GM19351 (cell line): ENCODE measurements around the gene TTC28.
A peak's percentile ranks its signal among the peaks of the same experiment; 100 is the strongest.

Experiments used
- ATAC-seq: cut with Tn5 transposase; IDR thresholded peaks from one replicate; pipeline ENCODE4 v1.9.1; 2021; ENCODE audit warnings: mild to moderate bottlenecking, moderate library complexity; ENCODE audit not compliant: unreplicated experiment

Gene TTC28

DNA sequence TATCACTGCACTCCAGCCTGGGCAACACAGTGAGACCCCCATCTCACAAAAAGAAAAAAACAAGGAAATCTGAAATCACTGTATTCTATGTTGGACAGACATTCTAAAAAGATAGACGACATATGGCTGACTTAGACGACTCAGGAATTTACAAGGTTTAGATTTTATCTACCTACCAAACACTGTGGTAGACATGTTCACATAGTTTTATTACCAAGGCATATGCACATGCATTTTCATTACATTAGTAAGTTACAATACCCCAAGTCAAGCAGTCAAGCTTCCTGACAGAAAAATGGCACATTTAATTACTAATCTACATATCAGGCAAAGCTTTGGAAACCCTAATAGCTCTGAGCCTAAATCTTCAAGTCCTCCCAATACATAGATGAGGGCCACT lies 262.2 kb downstream of the TTC28 start:
- no peak for ATAC-seq

DNA sequence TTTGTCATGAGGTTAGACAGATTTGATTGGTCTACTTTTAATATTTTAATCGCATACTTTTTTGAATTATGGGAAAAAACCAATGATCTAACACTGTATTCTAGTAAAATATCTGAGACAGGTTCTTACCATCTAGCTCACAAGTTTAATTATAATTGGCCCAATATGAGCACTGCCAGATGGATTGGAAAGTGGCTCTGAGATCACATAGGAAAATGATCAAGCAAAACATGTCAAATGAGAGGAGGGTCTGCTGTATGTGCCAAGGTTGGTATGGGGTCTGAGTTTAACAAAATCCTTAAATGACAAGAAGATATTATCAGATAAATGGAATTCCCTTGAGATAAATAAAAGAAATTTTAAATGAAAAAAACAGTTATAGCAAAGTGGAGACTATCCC lies 264.7 kb downstream of the TTC28 start:
- ATAC-seq: no peak

DNA sequence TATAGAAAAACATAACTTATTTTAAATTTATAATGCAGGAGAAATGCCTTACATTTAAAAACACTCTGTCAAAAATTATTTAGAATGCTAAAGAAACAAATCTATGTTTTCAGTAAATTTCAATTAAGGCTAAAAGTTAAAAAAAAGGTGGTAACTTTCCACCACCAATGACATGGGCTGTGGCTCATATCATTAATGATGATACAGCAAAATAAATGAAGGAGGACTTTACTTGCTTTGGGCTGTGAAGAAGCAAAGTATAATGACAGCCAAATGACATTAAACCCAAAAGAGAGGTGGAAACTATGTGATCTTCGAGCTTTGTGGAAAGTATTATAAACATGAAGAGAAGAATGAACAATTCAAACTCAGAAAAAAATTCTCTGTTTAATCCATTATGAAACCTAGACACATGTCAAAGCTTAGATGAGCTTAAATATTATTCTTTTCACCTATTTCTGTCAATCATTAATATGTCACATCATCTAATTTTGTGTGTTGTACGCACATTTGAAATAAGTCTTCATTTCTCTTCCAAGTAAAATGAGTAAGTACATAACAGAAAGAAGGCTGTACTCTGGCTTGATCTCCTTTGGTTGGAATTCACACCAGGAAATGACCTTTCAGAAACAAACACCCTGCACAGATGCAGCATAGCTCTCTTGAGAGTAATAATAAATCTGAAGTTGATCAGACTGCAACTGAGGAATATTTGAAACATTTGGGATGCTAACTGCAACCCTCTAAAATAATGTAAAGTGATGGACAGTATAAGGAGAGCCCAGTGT lies 265.8 kb downstream of the TTC28 start:
- ATAC-seq: no peak

DNA sequence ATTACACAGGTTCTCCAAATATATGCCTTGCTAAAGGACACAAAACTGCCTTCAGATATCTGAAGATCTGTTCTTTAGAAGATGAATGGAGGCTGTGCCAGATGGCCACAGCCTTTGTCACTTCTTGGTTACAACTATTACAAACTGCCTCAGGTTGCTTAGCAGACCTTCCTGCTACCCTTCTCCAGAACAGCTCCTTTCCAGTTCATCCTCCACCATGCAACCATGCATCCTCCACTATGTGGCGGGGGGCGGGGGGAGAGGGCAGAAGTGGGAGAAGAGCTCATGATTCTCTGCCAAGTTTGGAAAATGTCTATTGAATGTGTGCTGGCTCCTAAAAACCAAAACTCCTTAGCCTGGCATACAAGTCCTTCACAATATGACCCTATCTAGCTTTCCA lies 267.5 kb downstream of the TTC28 start:
- ATAC-seq: no peak

DNA sequence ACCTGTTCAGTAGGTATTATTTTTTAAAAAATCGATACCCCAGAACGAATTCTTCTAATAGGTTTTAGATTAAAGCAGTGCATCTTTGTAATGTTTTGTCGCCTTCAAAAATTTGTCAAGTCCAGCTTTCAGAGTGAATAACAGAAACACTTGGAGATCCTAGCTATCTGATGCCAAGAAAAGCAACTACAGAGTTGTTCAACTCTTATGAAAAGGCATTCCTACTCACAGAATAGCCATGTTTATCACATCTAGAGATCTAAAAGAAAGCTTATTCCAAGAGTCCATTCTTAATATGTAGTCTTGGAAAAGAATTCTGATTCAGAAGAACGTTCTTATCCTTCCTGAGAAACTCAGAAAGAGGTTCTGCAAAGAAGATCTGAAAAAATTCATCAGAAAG lies 268.5 kb downstream of the TTC28 start:
- ATAC-seq: no peak

DNA sequence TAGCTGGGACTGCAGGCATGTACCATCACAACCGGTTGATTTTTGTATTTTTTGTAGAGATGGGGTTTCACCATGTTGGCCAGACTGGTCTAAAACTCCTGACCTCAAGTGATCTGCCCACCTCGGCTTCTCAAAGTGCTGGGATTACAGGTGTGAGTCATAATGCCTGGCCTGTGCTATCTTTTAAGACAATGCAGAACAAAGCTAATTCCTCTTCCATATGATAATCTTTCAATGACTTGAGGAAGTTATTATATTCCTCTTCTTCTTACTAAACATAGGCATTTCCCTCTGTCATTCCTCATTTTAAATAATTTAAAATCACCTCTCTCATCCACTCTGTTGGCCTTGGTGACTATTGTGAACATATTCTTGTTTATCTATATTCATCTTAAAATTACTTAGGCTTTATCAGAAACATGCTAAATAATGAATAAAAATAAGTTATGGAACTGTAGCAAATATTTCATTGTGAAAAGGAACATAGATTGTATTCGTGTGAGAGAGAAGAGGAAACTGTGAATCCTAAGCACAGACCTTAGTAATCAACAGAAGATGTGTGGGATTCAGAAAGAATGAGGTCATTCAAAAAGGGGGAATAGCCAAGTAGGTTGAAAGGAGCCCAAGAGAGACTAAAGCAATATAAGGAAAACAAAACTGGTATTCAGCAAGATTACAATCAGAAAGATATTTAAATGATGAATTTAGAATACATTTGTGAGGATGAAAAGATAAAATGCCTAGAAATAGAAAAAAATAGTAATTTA lies 269.4 kb downstream of the TTC28 start:
- no peak for ATAC-seq

DNA sequence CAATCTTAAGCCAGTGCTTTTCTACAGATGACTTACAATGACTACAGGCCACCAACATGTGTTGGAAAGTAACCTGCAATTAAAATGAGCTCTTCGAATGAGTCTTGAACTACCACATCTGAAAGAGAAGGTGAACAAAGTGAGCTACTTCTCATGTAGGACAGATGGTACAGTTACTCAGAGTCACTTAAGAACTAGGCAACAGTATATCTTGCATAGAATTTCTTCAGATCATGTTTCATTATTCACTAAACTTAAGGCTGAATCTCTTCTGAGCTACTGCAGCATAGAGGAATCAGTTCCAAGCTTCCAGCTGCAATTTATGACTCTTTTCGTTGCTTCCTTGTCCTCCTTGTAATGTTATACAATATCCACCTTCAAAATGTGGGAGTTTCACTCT lies 270.9 kb downstream of the TTC28 start:
- ATAC-seq: no peak

DNA sequence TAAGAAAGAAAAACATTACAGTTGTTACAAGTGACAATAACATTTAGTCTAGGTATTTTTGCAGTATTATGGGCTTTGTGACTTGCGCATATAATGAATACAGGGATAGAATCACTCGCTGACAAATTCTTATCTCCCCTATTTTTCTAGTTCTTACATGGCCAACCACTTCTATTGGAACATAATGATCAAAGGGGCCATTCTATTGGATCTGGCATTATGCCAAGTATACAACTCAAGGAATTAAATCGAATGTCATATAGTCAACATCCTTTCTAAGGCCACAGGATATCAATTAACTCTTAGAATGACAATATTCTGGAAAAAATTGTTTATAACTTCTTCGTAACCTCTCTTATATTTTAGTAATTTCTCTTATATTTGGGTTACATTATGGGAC lies 272.0 kb downstream of the TTC28 start:
- no peak for ATAC-seq

DNA sequence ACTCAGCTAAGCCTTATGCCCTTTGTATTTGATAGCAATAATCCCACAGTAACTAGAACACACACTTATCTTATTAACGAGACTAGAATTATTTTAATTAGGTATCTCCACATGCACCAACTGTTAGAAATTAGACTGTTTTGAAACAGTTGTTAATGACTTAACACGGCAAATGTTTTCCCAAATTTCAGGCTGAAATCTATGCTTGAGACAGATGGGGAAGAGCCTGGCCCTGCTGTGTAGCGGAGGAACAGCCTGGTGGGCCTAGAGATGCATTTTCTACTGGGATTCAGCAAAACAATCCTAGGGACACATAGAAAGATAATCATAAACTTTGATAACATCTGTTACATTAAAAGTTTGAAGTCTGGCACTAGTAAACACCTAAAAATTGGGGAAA lies 273.4 kb downstream of the TTC28 start:
- ATAC-seq: no peak

DNA sequence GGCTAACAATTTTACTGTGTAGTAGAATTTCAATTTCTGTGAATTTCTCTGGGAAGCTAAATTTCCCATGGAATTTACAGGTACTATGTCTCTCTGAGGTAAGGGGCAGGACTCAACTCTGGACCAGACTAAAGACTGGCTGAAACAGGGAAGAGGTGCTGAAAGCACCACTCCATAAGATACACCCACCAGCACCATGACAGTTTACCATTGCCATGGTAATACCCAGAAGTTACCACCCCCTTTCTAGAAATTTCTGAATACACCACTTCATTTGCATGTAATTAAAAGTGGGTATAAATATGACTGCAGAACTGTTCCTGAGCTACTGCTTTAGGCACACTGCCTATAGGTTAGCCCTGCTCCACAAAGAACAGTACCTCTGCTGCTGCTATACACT lies 274.1 kb downstream of the TTC28 start:
- ATAC-seq: no peak

DNA sequence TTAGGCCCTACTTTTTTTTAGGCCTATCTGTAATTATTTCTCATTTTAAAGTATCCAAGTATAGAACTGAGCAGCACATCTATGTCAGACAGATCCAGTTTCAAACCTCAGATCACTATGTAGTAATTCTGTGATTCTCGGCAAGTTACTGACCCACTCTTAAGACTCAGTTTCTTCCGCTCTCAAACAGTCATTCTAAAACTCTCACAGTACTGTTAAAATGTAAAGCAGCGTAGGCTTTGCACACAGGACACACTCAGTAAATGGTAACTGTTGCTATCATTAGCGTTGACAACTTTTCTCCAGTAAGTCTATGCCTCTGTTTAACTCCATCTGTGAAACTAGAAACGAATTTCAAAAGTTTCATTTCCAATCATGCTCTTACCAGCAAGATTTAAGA lies 277.1 kb downstream of the TTC28 start:
- ATAC-seq: peak; percentile 60

DNA sequence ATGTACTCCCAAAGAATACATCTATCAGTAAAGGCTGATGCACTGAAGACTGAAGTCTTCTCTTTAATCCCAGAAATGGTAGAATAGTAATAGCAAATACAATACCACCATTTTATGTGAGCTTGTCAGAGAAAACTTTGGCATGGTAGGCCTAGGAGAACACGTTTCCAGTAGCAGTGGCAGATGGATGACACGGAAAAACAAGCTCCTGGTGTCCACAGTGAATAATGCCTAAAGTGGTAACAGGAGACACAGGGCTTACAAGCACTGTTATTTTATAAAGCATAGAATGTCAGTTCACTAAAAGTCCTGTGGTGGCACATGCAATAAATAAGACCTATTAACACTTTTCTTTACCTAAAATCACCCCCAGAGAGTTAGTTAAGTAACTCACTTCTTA lies 277.6 kb downstream of the TTC28 start:
- ATAC-seq: no peak

DNA sequence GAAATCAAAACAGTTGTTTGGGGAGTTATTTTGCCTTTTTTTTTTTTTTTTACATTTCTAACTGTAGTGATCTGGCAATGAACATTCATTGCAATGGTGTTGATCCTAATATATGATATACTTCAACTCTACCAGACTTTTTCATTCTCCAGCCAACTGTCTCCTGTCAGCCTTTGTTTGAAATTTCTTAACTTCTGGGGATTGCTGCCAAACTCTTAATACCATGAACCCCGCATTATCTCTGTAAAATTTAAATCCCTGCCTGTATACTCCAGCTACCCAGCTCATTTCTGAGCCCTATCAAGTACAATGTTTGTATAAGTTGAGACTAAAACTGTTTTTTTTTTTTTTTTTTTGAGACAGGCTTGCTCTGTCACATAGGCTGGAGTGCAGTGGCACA lies 280.7 kb downstream of the TTC28 start:
- ATAC-seq: no peak

DNA sequence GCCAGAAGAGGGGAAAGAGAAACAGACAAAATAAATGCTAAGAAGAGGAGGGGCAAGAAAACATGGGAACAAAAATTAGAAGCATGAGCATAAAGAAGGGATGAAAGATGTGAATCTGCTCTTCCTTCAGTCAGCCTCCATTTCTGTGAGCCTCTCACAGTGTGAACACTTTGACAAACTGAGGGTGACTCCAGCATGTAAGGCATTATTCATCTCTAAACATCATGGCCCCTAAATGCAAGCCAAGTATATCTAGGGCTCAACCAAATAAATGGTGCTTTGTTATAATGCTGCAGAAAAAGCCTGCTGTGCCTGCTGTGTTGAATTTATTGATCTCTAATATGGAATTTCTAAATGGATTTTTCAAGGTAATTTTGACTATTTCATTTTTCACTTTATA lies 281.3 kb downstream of the TTC28 start:
- ATAC-seq: no peak

DNA sequence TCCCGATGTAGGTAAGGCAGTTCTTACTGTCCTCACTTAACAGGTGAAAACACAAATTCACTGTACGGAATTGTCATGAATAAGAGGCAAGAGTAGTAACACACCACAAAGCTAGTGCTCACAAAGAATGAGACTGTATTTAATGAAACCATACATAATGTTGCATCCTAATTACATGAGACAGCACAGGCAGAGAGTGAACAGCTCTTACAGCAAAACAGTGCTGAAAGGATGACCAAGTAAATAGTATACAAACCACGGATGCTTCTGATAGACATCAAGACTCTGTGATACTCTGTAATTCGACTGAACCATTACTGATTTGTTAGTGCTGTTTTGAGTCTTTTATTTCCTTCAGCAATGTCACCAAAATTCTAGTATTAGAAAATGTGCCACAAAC lies 282.3 kb downstream of the TTC28 start:
- no peak for ATAC-seq

DNA sequence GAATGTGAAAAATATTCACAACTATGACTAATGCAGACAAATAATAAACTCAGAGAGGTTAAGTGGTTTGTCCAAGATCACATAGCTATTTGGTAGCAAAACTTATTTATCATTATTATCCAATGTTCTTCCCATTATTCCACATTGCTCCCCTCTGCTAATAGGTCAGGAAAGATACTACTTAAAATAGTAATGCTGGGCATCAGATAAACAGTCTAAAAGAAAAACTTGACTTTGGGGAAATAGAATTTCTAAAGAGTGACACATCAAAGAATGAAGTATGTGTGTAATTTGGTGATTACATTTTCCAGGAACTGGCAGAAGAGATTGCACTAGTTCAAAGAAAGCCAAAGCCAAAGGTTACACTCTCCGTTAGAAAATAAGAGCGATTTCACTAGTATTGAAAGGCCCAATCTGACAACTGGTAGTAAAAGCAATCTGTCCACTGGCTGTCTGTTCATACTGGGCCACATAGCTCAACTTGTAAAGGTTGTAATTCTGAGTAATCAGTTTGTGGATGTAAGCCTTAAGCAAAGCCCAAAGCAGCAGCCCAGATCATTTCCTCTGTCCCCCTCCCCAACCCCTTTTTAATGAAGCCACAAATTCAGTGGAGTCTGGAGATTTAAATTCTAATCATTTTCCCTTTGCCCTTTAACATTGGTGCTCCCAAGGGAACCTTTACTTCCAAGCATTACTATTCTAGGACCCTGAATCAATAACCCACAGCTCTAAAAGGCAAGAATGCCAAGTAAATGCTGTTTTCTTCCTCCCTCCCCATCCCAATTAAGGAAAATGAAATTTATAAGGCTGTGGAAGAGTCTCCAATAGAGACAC lies 283.5 kb downstream of the TTC28 start:
- ATAC-seq: no peak

DNA sequence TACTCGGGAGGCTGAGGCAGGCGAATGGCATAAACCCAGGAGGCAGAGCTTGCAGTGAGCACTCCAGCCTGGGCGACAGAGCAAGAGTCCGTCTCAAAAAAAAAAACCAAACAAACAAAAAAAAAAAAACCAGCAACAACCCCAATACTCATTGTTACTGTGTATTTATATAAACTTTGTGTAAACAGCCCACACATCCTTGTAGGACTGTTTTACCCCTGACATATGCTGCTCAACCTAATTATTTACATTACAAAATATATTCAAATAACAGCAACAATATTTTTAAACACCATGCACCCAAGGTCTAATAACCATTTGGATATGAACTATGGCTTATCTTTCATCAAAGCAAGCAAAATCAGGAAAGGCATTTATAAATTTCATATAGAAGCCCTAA lies 284.1 kb downstream of the TTC28 start:
- no peak for ATAC-seq

DNA sequence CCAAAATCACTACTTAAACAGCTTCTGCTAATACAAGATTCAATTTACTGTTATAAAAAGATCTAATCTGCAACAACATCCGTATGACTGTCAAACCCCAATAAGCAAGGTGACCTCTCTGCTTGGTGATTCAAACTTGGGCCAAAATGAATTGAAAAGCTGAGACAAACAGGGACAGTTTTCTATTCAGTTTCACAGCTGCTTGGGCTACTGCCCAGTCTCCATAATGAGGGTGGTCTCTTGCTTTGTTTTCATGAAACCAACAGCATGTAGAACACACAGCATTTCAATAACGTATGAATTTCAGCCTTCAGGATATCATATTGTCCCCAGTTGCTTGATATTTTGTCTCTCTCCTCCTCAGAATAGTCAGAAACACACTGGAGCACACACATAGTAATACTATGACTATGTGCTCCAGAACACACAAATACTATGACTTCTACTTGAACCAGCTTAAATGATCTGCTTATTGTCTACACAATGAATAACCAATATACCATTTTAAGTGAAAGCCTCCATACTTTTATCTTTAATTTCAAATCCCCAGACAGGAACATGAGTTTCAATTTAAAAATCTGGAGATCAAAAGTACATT lies 285.0 kb downstream of the TTC28 start:
- ATAC-seq: no peak

DNA sequence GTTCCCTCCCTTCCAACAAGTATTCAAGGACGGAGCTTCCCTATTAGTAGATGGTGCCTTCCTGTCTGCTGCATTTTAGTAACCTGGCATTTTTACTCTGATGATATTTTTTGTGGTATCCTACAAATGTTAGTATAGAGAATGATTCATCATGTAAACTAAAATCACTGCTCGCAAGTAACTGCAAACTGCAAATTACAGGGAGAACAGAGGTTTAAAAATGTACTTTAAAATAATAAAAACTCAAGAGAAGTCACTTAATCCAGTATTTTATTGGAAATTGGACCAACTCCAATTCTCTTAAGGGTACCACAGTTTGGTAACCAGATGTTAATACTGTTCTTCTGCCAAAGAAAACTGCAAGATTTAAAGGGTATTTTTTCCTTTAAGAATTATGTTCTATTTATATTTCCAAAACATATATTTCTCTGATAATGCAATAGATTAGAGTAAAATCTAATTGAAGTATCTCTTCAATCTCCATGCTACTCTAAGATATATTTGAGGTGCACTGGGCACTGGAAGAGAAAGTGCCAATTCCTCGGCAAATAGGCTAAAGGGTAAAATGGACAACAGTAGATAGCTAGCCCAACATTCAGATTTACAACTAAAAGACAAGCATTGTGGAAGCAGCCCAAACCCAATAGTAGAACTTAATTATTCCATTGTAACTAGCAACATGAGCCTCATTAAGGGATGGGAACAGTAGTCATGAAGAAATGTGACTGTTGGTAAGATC lies 298.0 kb downstream of the TTC28 start:
- no peak for ATAC-seq

DNA sequence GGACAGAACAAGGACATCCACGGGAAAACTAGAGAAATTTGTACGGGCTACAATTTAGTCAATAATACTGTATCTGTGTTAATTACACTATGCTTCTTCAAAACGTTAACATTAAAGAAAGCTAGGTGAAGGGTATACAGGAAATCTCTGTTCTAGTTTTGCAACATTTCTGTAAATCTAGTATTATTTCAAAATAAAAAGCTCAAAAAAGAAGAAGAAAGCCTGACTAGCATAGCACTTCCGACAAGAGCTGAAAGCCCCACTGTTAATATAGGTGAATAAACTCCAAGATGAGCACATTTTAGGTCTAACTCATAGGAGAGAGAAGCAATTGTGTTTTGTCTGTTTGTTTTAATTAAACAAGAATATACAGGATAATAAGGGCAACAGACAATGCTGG lies 299.7 kb downstream of the TTC28 start:
- ATAC-seq: no peak
